ENCODE results near the gene MS4A4E. TPM values are rescaled to one million over a fixed set of nuclear protein-coding genes. Genes with fewer than 3 reads are reported as not detected.

The MS4A4E gene
- total RNA-seq, 1 experiment from 2014 or later = not detected

- H4K20me1 ChIP-seq (ENCODE audit: insufficient read depth) = no peaks in the 10 kb centered on the region
- TF ChIP-seq CTCF (conservative IDR thresholded peaks at IDR 0.05) (no peak), EZH2 (IDR thresholded peaks at IDR 0.05; ENCODE audit: low read depth) (no peak)
- ChIA-PET POLR2A (ENCODE audit: unreplicated experiment) (no interaction called here), CTCF (no interaction called here)
- H3K4me3 ChIP-seq = no peak overlapping the region
- intact Hi-C loops (cut with micrococcal nuclease; ENCODE audit: unreplicated experiment) = no loop called here
- no peaks in the 10 kb centered on the region for H3K27me3 ChIP-seq (ENCODE audit: insufficient read depth, low read depth)
- no peak overlapping the region for H3K4me2 ChIP-seq
- no peaks in the 10 kb centered on the region for H3K4me1 ChIP-seq (replicated peaks; ENCODE audit: insufficient read depth)
- H3K36me3 ChIP-seq (ENCODE audit: low read depth) = no peaks in the 10 kb centered on the region
- H3K27ac ChIP-seq = no peak overlapping the region
- H2AFZ ChIP-seq = no peak overlapping the region
- no peaks in the 10 kb centered on the region for H3K79me2 ChIP-seq (ENCODE audit: low read depth)
- H3F3A ChIP-seq (ENCODE audit: insufficient read depth, low read depth) = no peaks in the 10 kb centered on the region
- DNase-seq = no peak
- no TSS peak for BruUV-seq (replicated peaks)
- H3K9me3 ChIP-seq (ENCODE audit: insufficient read depth, low read depth) = no peaks in the 10 kb centered on the region
- no peaks in the 10 kb centered on the region for H3K9me2 ChIP-seq (ENCODE audit: insufficient read depth)
Observed at GRCh38 chr11:60282286-60282685, 39.3 kb upstream of the MS4A4E start.

- intact Hi-C loops (cut with micrococcal nuclease; ENCODE audit: unreplicated experiment) = no loop called here
- no peaks in the 10 kb centered on the region for H3K36me3 ChIP-seq (ENCODE audit: low read depth)
- POLR2A ChIA-PET (ENCODE audit: unreplicated experiment) = no interaction called here
- no peaks in the 10 kb centered on the region for H3F3A ChIP-seq (ENCODE audit: insufficient read depth, low read depth)
- H4K20me1 ChIP-seq (ENCODE audit: insufficient read depth) = no peaks in the 10 kb centered on the region
- H3K9me2 ChIP-seq (ENCODE audit: insufficient read depth) = no peaks in the 10 kb centered on the region
- no peak overlapping the region for H3K4me3 ChIP-seq
- no peaks in the 10 kb centered on the region for H3K27me3 ChIP-seq (ENCODE audit: insufficient read depth, low read depth)
- CTCF ChIA-PET = no interaction called here
- no peaks in the 10 kb centered on the region for H3K79me2 ChIP-seq (ENCODE audit: low read depth)
- H3K4me2 ChIP-seq = no peak overlapping the region
- H2AFZ ChIP-seq = no peak overlapping the region
- H3K9me3 ChIP-seq (ENCODE audit: insufficient read depth, low read depth) = no peaks in the 10 kb centered on the region
- no TSS peak for BruUV-seq (replicated peaks)
- no peak overlapping the region for H3K27ac ChIP-seq
- DNase-seq = no peak
- no peaks in the 10 kb centered on the region for H3K4me1 ChIP-seq (replicated peaks; ENCODE audit: insufficient read depth)
- TF ChIP-seq CTCF (conservative IDR thresholded peaks at IDR 0.05) (no peak), EZH2 (IDR thresholded peaks at IDR 0.05; ENCODE audit: low read depth) (no peak)
Observed at GRCh38 chr11:60281485-60281884, 38.5 kb upstream of the MS4A4E start.

- intact Hi-C loops (cut with micrococcal nuclease; ENCODE audit: unreplicated experiment) = no loop called here
- ChIA-PET POLR2A (ENCODE audit: unreplicated experiment) (no interaction called here), CTCF (no interaction called here)
- H3K4me3 ChIP-seq = no peak within 1 kb of the TSS
- no peaks in the 10 kb centered on the region for H3K79me2 ChIP-seq (ENCODE audit: low read depth)
- H3F3A ChIP-seq (ENCODE audit: insufficient read depth, low read depth) = no peaks in the 10 kb centered on the region
- no peak within 1 kb of the TSS for H3K27ac ChIP-seq
- no peak within 1 kb of the TSS for H3K4me2 ChIP-seq
- H3K4me1 ChIP-seq (replicated peaks; ENCODE audit: insufficient read depth) = no peaks in the 10 kb centered on the region
- no peaks in the 10 kb centered on the region for H3K36me3 ChIP-seq (ENCODE audit: low read depth)
- no peaks in the 10 kb centered on the region for H3K9me3 ChIP-seq (ENCODE audit: insufficient read depth, low read depth)
- no peaks in the 10 kb centered on the region for H3K9me2 ChIP-seq (ENCODE audit: insufficient read depth)
- no peaks in the 10 kb centered on the region for H3K27me3 ChIP-seq (ENCODE audit: insufficient read depth, low read depth)
- no peaks in the 10 kb centered on the region for H4K20me1 ChIP-seq (ENCODE audit: insufficient read depth)
- DNase-seq = no peak
- TF ChIP-seq CTCF (conservative IDR thresholded peaks at IDR 0.05) (no peak), EZH2 (IDR thresholded peaks at IDR 0.05; ENCODE audit: low read depth) (no peak)
- no TSS peak for BruUV-seq (replicated peaks)
- H2AFZ ChIP-seq = no peak within 1 kb of the TSS
Observed at GRCh38 chr11:60280412-60280811, 37.5 kb upstream of the MS4A4E start, which contains the start of gene MS4A4A. TSS of gene MS4A4A (plus strand) at chr11:60280666. CDS start at chr11:60280676, 10 bp downstream.

All from PC-9 (cell line).